ENCODE results near the gene GALNT9.

DNA sequence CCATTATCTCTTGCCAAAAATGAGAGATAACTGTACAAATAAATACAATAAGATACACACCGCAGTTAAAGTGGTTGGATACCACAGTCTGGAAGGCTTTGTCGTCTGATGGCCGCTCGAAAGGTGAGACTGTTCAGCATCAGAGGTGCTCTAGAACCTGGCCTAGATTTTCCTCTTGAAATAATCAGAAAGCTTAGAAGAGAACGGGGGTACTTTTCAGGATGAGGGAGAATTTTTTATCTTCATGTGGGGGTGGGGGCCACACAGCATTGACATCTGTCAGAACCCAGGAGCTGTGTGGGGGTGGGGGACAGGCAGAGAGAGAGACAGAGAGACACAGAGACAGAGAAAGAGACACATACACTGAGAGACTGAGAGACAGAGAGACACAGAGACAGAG lies 90.5 kb downstream of the GALNT9 start:
- TF ChIP-seq, protein P1, sequence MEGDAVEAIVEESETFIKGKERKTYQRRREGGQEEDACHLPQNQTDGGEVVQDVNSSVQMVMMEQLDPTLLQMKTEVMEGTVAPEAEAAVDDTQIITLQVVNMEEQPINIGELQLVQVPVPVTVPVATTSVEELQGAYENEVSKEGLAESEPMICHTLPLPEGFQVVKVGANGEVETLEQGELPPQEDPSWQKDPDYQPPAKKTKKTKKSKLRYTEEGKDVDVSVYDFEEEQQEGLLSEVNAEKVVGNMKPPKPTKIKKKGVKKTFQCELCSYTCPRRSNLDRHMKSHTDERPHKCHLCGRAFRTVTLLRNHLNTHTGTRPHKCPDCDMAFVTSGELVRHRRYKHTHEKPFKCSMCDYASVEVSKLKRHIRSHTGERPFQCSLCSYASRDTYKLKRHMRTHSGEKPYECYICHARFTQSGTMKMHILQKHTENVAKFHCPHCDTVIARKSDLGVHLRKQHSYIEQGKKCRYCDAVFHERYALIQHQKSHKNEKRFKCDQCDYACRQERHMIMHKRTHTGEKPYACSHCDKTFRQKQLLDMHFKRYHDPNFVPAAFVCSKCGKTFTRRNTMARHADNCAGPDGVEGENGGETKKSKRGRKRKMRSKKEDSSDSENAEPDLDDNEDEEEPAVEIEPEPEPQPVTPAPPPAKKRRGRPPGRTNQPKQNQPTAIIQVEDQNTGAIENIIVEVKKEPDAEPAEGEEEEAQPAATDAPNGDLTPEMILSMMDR (IDR thresholded peaks at IDR 0.05 in 2 of 3, conservative IDR thresholded peaks at IDR 0.05 in 1 of 3; ENCODE audit: borderline replicate concordance in 1 of 3, insufficient read depth in 1 of 3, low read depth in 2 of 3, low read length in 2 of 3) = no peak
- TF ChIP-seq EZH2 (IDR thresholded peaks at IDR 0.05) (no peak), POLR2A (IDR thresholded peaks at IDR 0.05; ENCODE audit: borderline replicate concordance, extremely low read depth, insufficient read depth, insufficient read length) (no peak), RAD21 (IDR thresholded peaks at IDR 0.05; ENCODE audit: low read depth) (no peak), ELF1 (IDR thresholded peaks at IDR 0.05; ENCODE audit: borderline replicate concordance, low read depth) (no peak), CEBPB (IDR thresholded peaks at IDR 0.05; ENCODE audit: low read depth) (no peak), ZNF274 (IDR thresholded peaks at IDR 0.05; ENCODE audit: low read depth, low read length) (no peak)

Measured in HCT116 (cell line).